IMR-90 (cell line): ENCODE data around the gene BCAS4. TPM values are rescaled to one million over a fixed set of nuclear protein-coding genes. Genes with fewer than 3 reads are reported as not detected.

Experiments used
- ATAC-seq: fragments of 200-7000 bp; cut with Tn5 transposase; 2 replicates; pipeline ENCODE4 v1.9.1; 2020; ENCODE audit warnings: low read depth, mild to moderate bottlenecking, moderate library complexity
- BruUV-seq: library from RNA; stranded (reverse); fragments of 400-500 nt; replicated peaks from 2 replicates; lab custom pipeline; 2021; lab: Mats Ljungman, UMichigan
- CTCF ChIA-PET: fragments of 300-600 bp; formaldehyde crosslinking; extraction: SDS; loops from one replicate; lab custom pipeline; 2021; ENCODE audit warnings: antibody characterized with exemption; lab: Yijun Ruan, JAX
- POLR2A ChIA-PET: fragments of 300-600 bp; sonication (Branson Sonifier 250); formaldehyde crosslinking; loops from one replicate; lab custom pipeline; 2022; ENCODE audit warnings: antibody characterized with exemption; ENCODE audit not compliant: unreplicated experiment; lab: Charles Lee
- DNase-seq: peaks from one replicate; pipeline ENCODE4 v3.0.0; 2013
- H2AFZ ChIP-seq: replicated peaks from 2 replicates; pipeline ENCODE3; 2013; ENCODE audit warnings: low read length, mild to moderate bottlenecking; ENCODE audit not compliant: poor library complexity
- H2AK5ac ChIP-seq: 2 replicates; pipeline ENCODE4 v1.6.1; 2013; ENCODE audit warnings: low read depth, low read length, inconsistent platforms
- H2AK9ac ChIP-seq: replicated peaks from 2 replicates; pipeline ENCODE3; 2013; ENCODE audit warnings: mild to moderate bottlenecking, low read depth, low read length, moderate library complexity; ENCODE audit not compliant: poor library complexity
- H2BK120ac ChIP-seq: 2 replicates; pipeline ENCODE4 v1.6.1; 2013; ENCODE audit warnings: low read depth, low read length, inconsistent platforms
- H2BK15ac ChIP-seq: 3 replicates; pipeline ENCODE4 v1.6.1; 2013; ENCODE audit warnings: low read depth, low read length, inconsistent platforms
- H2BK20ac ChIP-seq: 2 replicates; pipeline ENCODE4 v1.6.1; 2013; ENCODE audit warnings: low read depth, mild to moderate bottlenecking, inconsistent platforms, low read length, moderate library complexity
- H2BK5ac ChIP-seq: 2 replicates; pipeline ENCODE4 v1.6.1; 2013; ENCODE audit warnings: mild to moderate bottlenecking, low read depth, low read length, inconsistent platforms; ENCODE audit not compliant: poor library complexity, severe bottlenecking
- H3K14ac ChIP-seq: replicated peaks from 2 replicates; pipeline ENCODE4 v1.6.1; 2013; ENCODE audit warnings: low read depth, low read length, inconsistent platforms
- H3K18ac ChIP-seq: 2 replicates; pipeline ENCODE4 v1.6.1; 2013; ENCODE audit warnings: low read depth, low read length, control low read depth
- H3K23ac ChIP-seq: 2 replicates; pipeline ENCODE4 v1.6.1; 2013; ENCODE audit warnings: low read depth, low read length, inconsistent platforms
- H3K27ac ChIP-seq: 2 replicates; pipeline ENCODE4 v1.5.1; 2013; ENCODE audit warnings: mild to moderate bottlenecking, control low read depth, low read length; ENCODE audit not compliant: insufficient read depth
- H3K27me3 ChIP-seq: 2 replicates; pipeline ENCODE4 v1.6.1; 2013; ENCODE audit warnings: low read length; ENCODE audit not compliant: control insufficient read depth, insufficient read depth
- H3K36me3 ChIP-seq: 2 replicates; pipeline ENCODE4 v1.6.1; 2013; ENCODE audit warnings: low read length, mixed read lengths; ENCODE audit not compliant: control insufficient read depth, insufficient read depth
- H3K4ac ChIP-seq: 2 replicates; pipeline ENCODE4 v1.6.1; 2013; ENCODE audit warnings: low read depth, low read length, inconsistent platforms
- H3K4me1 ChIP-seq: 2 replicates; pipeline ENCODE4 v1.6.1; 2013; ENCODE audit warnings: low read length, mixed read lengths; ENCODE audit not compliant: control insufficient read depth, insufficient read depth
- H3K4me2 ChIP-seq: 2 replicates; pipeline ENCODE4 v1.6.1; 2013; ENCODE audit warnings: low read depth, mild to moderate bottlenecking, control low read depth, low read length, moderate library complexity
- H3K4me3 ChIP-seq: 2 replicates; pipeline ENCODE4 v1.5.1; 2013; ENCODE audit warnings: low read depth, mild to moderate bottlenecking, control low read depth, low read length, moderate library complexity; ENCODE audit not compliant: insufficient read depth
- H3K56ac ChIP-seq: 2 replicates; pipeline ENCODE4 v1.6.1; 2013; ENCODE audit warnings: low read length, inconsistent platforms; ENCODE audit not compliant: insufficient read depth; ENCODE audit errors: extremely low read depth
- H3K79me1 ChIP-seq, 2 experiments: 2 replicates each; pipeline ENCODE4 v1.6.1; 2013; ENCODE audit warnings: low read length in 2 of 2, inconsistent platforms in 1 of 2, low read depth in 1 of 2
- H3K9ac ChIP-seq: 2 replicates; pipeline ENCODE4 v1.6.1; 2013; ENCODE audit warnings: low read depth, low read length, control low read depth
- H3K9me1 ChIP-seq: 2 replicates; pipeline ENCODE4 v1.6.1; 2013; ENCODE audit warnings: low read length, inconsistent platforms; ENCODE audit not compliant: insufficient read depth
- H3K9me3 ChIP-seq: 2 replicates; pipeline ENCODE4 v1.6.1; 2013; ENCODE audit warnings: low read length; ENCODE audit not compliant: control insufficient read depth, insufficient read depth
- H4K20me1 ChIP-seq: 2 replicates; pipeline ENCODE4 v1.6.1; 2013; ENCODE audit warnings: low read length, inconsistent platforms; ENCODE audit not compliant: insufficient read depth
- H4K5ac ChIP-seq: 2 replicates; pipeline ENCODE4 v1.6.1; 2013; ENCODE audit warnings: mild to moderate bottlenecking, low read depth, low read length, control low read depth
- H4K8ac ChIP-seq, 2 experiments: 2 replicates each; pipeline ENCODE4 v1.6.1; 2013; ENCODE audit warnings: low read depth in 2 of 2, low read length in 2 of 2, control low read depth in 1 of 2, inconsistent platforms in 1 of 2
- H4K91ac ChIP-seq: 2 replicates; pipeline ENCODE4 v1.6.1; 2013; ENCODE audit warnings: low read depth, low read length, inconsistent platforms; ENCODE audit not compliant: insufficient read depth
- BHLHE40 ChIP-seq: fragments of 150-350 bp; IDR thresholded peaks from 2 replicates; pipeline ENCODE4 v1.6.1; 2016; ENCODE audit warnings: mild to moderate bottlenecking, low read depth, low read length
- CEBPB ChIP-seq: IDR thresholded peaks from 2 replicates; pipeline ENCODE4 v1.6.1; 2012; ENCODE audit warnings: low read depth, low read length, improper control_type of control experiment
- CHD1 ChIP-seq: IDR thresholded peaks from 2 replicates; pipeline ENCODE4 v1.6.1; 2012; ENCODE audit warnings: low read depth, low read length, improper control_type of control experiment
- FOS ChIP-seq: fragments of 150-350 bp; IDR thresholded peaks from 2 replicates; pipeline ENCODE4 v1.6.1; 2016; ENCODE audit warnings: low read depth, low read length
- MAFK ChIP-seq: IDR thresholded peaks from 2 replicates; pipeline ENCODE4 v1.6.1; 2012; ENCODE audit warnings: low read depth, low read length, improper control_type of control experiment
- MAZ ChIP-seq: IDR thresholded peaks from 2 replicates; pipeline ENCODE4 v1.6.1; 2012; ENCODE audit warnings: low read depth, mild to moderate bottlenecking, low read length, improper control_type of control experiment, moderate library complexity, borderline replicate concordance
- MXI1 ChIP-seq: IDR thresholded peaks from 2 replicates; pipeline ENCODE4 v1.6.1; 2012; ENCODE audit warnings: low read depth, mild to moderate bottlenecking, low read length, moderate library complexity, borderline replicate concordance
- NFE2L2 ChIP-seq: fragments of 150-350 bp; IDR thresholded peaks from 2 replicates; pipeline ENCODE4 v1.6.1; 2016; ENCODE audit warnings: low read depth, mild to moderate bottlenecking, low read length
- POLR2A ChIP-seq: IDR thresholded peaks from 2 replicates; pipeline ENCODE4 v1.6.1; 2012; ENCODE audit warnings: mild to moderate bottlenecking, low read depth, low read length
- RAD21 ChIP-seq: IDR thresholded peaks from 2 replicates; pipeline ENCODE4 v1.6.1; 2012; ENCODE audit warnings: low read length, improper control_type of control experiment
- RCOR1 ChIP-seq: IDR thresholded peaks from 2 replicates; pipeline ENCODE4 v1.6.1; 2012; ENCODE audit warnings: mild to moderate bottlenecking, low read length, improper control_type of control experiment; ENCODE audit not compliant: insufficient replicate concordance
- RFX5 ChIP-seq: IDR thresholded peaks from 2 replicates; pipeline ENCODE4 v1.8.0; 2012; ENCODE audit warnings: low read depth, mild to moderate bottlenecking, low read length, moderate library complexity
- SMC3 ChIP-seq: fragments of 150-350 bp; IDR thresholded peaks from 2 replicates; pipeline ENCODE4 v1.6.1; 2016; ENCODE audit warnings: low read depth, mild to moderate bottlenecking, antibody characterized with exemption, low read length, moderate library complexity
- WGBS, 2 experiments: methylation state at CpG; one replicate each; pipeline versions ENCODE4 v1.1.5 to v1.1.7; 2013; ENCODE audit warnings: missing lambda C conversion rate in 2 of 2; ENCODE audit not compliant: insufficient read length in 1 of 2; ENCODE audit errors: extremely low coverage in 2 of 2; 5-methylcytosine and 5-hydroxymethylcytosine counted together
- dilution Hi-C: fragments of 300-500 bp; cut with HindIII; formaldehyde crosslinking; loops from one replicate; pipeline ENCODE4 v1.14.3; 2018; ENCODE audit warnings: low sequenced_read_pairs; ENCODE audit not compliant: unreplicated experiment
- in situ Hi-C: fragments of 300-500 bp; cut with MboI; formaldehyde crosslinking; loops from 3 replicates; pipeline ENCODE4 v1.14.3; 2019; ENCODE audit warnings: low sequenced_read_pairs, inconsistent platforms, mixed read lengths
- intact Hi-C: fragments of 100-400 bp; cut with micrococcal nuclease; formaldehyde crosslinking; loops from 2 replicates; pipeline ENCODE4 v1.10.0; 2022
- polyA plus RNA-seq, 3 experiments: library from polyadenylated mRNA; depleted of rRNA; stranded (reverse); fragments of >200 nt; gene quantifications; 2 replicates each; pipeline ENCODE4 v1.2.3, GENCODE V29; 2012; ENCODE audit warnings: low replicate concordance in 1 of 3
- total RNA-seq: library from RNA; depleted of rRNA; stranded (reverse); fragments of >200 nt; gene quantifications from 2 replicates; pipeline ENCODE4 v1.2.3, GENCODE V29; 2012
- TF ChIP-seq, protein P1 (sequence below): fragments of 150-350 bp; IDR thresholded peaks from 2 replicates; pipeline ENCODE4 v1.6.1; 2016; ENCODE audit warnings: low read depth, mild to moderate bottlenecking, low read length, moderate library complexity, borderline replicate concordance
- TF ChIP-seq, protein P2 (sequence below): fragments of 150-350 bp; IDR thresholded peaks from 2 replicates; pipeline ENCODE4 v1.6.1; 2017; ENCODE audit warnings: mild to moderate bottlenecking, antibody characterized with exemption, low read length, low read depth
- TF ChIP-seq, protein P3 (sequence below): conservative IDR thresholded peaks from 2 replicates; pipeline ENCODE4 v1.5.1; 2012; ENCODE audit warnings: mild to moderate bottlenecking, low read depth, low read length, improper control_type of control experiment

The BCAS4 gene
- total and polyA plus RNA-seq, 2 of the 4 experiments (the other 2 are of a cell fraction): 42.7 to 47.5 TPM

DNA sequence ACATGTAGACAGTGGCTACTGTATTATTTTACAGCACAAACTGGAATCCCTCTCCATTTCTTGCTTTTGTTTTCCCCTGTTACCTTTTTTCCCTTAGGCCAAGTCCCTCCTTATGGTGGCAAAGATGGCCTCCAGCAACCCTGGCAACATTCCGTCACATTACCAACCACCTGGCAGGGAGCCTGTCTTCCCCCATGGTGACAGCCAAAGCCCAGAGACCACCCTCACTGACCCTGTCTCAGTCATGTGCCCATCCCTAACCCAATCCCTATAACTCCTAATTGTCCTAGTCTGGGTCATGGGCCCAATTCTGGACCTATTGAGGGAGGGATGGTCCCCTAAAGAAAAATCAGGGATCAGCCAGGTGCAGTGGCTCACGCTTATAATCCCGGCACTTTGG is 35.9 kb upstream of the BCAS4 start:
- Histone ChIP-seq H3K9me3 (no peaks in the 10 kb centered on the region), H3K23ac (no peak overlapping the region), H3K4me2 (no peak overlapping the region), H2BK120ac (no peak overlapping the region), H2BK5ac (no peak overlapping the region), H3K14ac (no peak overlapping the region), H2BK15ac (no peak overlapping the region), H3K9me1 (peaks cover 5% of the 10 kb centered on the region; the same call in 1 of the 2 replicates), H2AK5ac (peak overlapping the region; percentile 85; the same call in 1 of the 2 replicates), H3K4me3 (no peak overlapping the region), H4K91ac (no peak overlapping the region), H2AFZ (no peak overlapping the region), H3K27me3 (peaks cover 2% of the 10 kb centered on the region; the same call in 1 of the 2 replicates), H2AK9ac (no peak overlapping the region), H3K9ac (no peak overlapping the region), H3K4ac (no peak overlapping the region), H3K18ac (no peak overlapping the region), H4K5ac (no peak overlapping the region), H3K79me1 (no peaks in the 10 kb centered on the region), H4K20me1 (no peaks in the 10 kb centered on the region), H3K36me3 (no peaks in the 10 kb centered on the region), H3K4me1 (peaks cover 11% of the 10 kb centered on the region), H4K8ac (no peak overlapping the region), H2BK20ac (no peak overlapping the region), H3K27ac (no peak overlapping the region), H3K56ac (no peak overlapping the region)
- intact Hi-C loops: no loop called here
- no peak for TF ChIP-seq MXI1
- TF ChIP-seq MAZ: no peak
- TF ChIP-seq POLR2A: no peak
- TF ChIP-seq, protein P1, sequence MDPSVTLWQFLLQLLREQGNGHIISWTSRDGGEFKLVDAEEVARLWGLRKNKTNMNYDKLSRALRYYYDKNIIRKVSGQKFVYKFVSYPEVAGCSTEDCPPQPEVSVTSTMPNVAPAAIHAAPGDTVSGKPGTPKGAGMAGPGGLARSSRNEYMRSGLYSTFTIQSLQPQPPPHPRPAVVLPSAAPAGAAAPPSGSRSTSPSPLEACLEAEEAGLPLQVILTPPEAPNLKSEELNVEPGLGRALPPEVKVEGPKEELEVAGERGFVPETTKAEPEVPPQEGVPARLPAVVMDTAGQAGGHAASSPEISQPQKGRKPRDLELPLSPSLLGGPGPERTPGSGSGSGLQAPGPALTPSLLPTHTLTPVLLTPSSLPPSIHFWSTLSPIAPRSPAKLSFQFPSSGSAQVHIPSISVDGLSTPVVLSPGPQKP: no peak
- TF ChIP-seq, protein P2, sequence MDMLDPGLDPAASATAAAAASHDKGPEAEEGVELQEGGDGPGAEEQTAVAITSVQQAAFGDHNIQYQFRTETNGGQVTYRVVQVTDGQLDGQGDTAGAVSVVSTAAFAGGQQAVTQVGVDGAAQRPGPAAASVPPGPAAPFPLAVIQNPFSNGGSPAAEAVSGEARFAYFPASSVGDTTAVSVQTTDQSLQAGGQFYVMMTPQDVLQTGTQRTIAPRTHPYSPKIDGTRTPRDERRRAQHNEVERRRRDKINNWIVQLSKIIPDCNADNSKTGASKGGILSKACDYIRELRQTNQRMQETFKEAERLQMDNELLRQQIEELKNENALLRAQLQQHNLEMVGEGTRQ: no peak
- TF ChIP-seq, protein P3, sequence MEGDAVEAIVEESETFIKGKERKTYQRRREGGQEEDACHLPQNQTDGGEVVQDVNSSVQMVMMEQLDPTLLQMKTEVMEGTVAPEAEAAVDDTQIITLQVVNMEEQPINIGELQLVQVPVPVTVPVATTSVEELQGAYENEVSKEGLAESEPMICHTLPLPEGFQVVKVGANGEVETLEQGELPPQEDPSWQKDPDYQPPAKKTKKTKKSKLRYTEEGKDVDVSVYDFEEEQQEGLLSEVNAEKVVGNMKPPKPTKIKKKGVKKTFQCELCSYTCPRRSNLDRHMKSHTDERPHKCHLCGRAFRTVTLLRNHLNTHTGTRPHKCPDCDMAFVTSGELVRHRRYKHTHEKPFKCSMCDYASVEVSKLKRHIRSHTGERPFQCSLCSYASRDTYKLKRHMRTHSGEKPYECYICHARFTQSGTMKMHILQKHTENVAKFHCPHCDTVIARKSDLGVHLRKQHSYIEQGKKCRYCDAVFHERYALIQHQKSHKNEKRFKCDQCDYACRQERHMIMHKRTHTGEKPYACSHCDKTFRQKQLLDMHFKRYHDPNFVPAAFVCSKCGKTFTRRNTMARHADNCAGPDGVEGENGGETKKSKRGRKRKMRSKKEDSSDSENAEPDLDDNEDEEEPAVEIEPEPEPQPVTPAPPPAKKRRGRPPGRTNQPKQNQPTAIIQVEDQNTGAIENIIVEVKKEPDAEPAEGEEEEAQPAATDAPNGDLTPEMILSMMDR: no peak
- TF ChIP-seq SMC3: no peak
- no peak for TF ChIP-seq RFX5
- no peak for TF ChIP-seq NFE2L2
- TF ChIP-seq RAD21: no peak
- TF ChIP-seq MAFK: no peak
- no peak for TF ChIP-seq FOS
- no peak for TF ChIP-seq RCOR1
- TF ChIP-seq CEBPB: no peak
- TF ChIP-seq CHD1: no peak
- no peak for TF ChIP-seq BHLHE40
- in situ Hi-C loops: no loop called here
- dilution Hi-C loops: no loop called here
- ATAC-seq (no peak), DNase-seq (no peak)
- ChIA-PET CTCF (interaction anchor here (1.0 kb wide), 1 partner anchor 10 kb away, joined by 3 read pairs; no protein-coding TSS in a partner anchor), POLR2A (no interaction called here)
- whole genome bisulfite sequencing, 2 experiments: no CpG with 5 or more reads among the region's 3 CpGs
- BruUV-seq: no TSS peak
